ENCODE results near the gene RALA.
A peak's percentile ranks its signal among the peaks of the same experiment; 100 is the strongest.
"Not testable (repeated sequence)": the region's sequence is repeated elsewhere in the genome, so short reads cannot be mapped to it uniquely, and the experiment has no call there.

Gene RALA

GRCh38 chr7:39733881-39734632 is 110.7 kb downstream of the RALA start:
- no peak for DNase-seq

DNA sequence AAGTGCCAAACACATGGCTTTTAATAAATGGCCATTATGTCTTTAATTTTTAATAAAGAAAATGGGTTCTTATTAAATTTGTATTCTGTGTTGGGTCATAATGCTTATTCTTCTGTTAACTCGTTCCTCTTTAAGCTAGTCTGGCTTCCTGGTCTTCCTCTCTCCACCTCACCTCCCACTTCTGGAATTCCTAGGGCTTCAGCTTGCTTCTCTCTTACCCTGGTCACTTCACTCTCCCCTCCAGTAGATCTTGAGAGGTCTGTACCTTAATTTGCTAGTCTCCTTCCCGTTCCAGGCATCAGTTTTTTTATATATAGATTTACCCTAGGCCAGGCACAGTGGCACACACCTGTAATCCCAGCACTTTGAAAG is 111.2 kb downstream of the RALA start:
- DNase-seq: no peak

DNA sequence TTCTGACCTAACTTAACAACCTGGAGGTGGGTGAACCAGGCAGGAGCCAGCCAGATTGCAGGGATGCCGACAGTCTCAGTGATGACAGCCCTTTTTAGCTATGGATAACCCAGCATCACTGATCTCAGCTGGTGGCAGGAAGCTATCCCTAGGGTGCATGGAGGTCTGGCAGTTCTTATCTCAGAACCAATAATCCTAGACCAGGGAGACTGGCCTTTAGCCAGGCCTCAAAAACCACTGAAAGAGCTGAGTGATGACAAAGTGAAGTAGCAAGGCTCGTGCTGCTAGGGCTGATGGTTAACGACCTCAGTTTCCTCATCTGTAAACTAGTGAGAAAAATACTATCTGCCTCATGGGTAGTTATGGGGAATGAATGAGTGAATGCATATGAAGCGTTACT is 112.5 kb downstream of the RALA start:
- no peak for DNase-seq

- no peak for DNase-seq
These were observed 118.7 kb downstream of the RALA start for GRCh38 chr7:39741942-39742623.

- DNase-seq: no peak
These were observed 121.2 kb downstream of the RALA start for GRCh38 chr7:39744620-39745019.

DNA sequence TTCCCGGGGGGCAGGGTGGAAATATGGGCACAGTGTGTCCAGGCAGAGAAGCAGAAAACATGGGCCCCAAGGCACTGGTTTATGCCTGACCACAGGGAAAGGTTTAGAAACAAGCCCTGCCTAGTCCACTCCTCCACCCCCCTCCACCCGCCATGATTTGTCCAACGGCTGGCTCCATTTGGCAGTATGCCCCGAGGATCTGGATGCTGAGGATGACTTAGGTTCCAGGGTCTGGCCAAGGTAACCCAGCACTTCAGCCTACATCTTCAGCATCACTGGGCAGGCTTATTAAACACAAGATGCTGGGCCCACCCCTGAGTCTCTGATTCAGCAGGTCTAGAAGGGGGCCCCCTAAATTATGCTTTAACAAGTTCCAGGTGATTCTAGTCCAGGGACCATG is 121.9 kb downstream of the RALA start:
- no peak for DNase-seq

DNA sequence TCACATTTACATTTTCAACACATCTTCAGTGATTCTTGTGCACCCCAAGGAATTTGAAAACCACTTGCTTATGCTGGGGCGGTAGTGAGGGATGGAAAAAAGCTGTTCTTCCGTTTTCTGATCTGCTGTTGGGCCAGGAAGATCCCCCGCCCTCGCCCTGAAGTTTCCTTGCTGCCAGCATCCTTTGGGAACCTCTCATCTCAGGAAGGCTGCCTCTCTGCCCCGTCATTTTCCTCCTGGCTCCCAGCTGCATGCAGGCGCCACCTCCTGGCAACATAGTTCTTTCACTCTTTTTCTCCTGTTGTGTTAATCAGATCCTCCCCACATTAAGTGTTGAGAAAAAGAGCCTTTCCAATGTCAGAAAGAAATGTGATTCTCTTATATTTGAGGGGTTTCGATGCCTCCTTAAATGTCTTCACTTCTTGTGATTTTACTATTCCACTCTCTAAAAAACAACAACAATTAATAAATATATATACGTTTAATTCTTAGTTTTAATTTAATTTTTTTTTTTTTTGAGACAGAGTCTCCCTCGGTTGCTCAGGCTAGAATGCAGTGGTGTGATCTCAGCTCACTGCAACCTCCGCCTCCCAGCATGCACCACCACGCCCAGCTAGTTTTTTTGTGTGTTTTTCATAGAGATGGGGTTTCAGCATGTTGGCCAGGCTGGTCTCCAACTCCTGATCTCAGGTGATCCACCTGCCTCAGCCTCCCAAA is 122.9 kb downstream of the RALA start:
- peak; percentile 10 for DNase-seq

DNA sequence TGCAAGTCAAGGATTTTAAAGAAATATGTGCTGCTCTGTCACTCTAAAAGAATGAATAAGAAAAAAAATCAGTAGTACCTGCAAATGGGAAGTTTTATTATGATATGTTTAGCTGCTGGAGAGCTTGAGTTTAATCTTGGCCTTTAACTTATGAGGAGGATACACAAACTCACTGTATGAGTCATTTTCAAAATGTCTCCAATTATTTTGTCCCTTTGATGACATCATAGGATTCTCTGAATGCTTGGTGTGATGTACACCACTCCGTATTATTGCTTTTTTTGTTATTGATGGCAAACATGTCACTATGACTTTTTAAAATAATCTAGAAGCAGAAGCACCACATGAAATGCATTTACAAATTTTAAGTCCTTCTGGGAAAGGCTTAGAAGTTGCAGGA is 125.8 kb downstream of the RALA start:
- DNase-seq: no peak

DNA sequence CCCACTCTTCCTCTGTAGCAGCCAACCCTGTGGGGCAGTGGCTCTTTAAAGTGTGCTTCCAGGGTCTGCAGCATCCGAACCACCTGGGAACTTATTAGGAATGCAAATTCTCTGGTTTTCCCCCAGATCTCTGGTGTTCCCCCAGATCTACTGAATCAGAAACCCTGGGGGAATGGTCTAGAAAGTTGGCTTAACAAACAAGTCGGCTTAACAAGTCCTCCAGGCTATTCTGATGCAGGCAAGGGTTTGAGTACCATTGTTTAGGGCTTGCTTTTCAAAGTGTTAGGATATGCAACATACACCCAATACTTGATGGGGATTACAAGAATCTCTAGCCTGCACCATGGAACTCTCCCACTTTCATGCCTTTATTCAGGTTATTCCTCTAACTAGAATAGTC is 126.3 kb downstream of the RALA start:
- DNase-seq: no peak

- no peak for DNase-seq
These were observed 127.1 kb downstream of the RALA start for GRCh38 chr7:39750253-39751077.

- not testable (repeated sequence) for DNase-seq
These were observed 129.9 kb downstream of the RALA start for GRCh38 chr7:39753237-39753636.

- no peak for DNase-seq
These were observed 130.5 kb downstream of the RALA start for GRCh38 chr7:39753823-39754325.

GRCh38 chr7:39754326-39755120 is 131.2 kb downstream of the RALA start:
- DNase-seq: no peak

GRCh38 chr7:39757604-39758003 is 134.2 kb downstream of the RALA start:
- no peak for DNase-seq

All from NCI-H1048 (cell line).